ENCODE data around the gene BARHL1.

The BARHL1 gene

DNA sequence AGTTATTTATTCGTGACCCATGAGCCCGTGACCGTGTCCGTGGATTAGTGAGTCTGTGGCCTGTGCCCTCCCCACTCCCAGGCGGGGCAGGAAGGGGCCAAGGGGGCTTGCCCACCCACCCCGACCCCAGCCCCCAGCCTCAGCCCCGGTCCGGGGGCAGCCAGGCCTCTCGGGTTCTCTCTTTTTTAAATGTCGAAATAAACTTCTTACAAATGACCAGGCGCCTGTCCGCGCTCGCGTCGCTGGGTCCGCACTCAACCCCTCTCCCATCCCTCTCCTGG is 7.6 kb downstream of the BARHL1 start:
- no peak for DNase-seq (ENCODE audit: low read depth)
- H3K4me3 ChIP-seq (ENCODE audit: low read depth, low read length) = no peak overlapping the region
- TF ChIP-seq, protein P1, sequence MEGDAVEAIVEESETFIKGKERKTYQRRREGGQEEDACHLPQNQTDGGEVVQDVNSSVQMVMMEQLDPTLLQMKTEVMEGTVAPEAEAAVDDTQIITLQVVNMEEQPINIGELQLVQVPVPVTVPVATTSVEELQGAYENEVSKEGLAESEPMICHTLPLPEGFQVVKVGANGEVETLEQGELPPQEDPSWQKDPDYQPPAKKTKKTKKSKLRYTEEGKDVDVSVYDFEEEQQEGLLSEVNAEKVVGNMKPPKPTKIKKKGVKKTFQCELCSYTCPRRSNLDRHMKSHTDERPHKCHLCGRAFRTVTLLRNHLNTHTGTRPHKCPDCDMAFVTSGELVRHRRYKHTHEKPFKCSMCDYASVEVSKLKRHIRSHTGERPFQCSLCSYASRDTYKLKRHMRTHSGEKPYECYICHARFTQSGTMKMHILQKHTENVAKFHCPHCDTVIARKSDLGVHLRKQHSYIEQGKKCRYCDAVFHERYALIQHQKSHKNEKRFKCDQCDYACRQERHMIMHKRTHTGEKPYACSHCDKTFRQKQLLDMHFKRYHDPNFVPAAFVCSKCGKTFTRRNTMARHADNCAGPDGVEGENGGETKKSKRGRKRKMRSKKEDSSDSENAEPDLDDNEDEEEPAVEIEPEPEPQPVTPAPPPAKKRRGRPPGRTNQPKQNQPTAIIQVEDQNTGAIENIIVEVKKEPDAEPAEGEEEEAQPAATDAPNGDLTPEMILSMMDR (IDR thresholded peaks at IDR 0.05; ENCODE audit: control insufficient read depth, extremely low read depth, insufficient read depth) = no peak

DNA sequence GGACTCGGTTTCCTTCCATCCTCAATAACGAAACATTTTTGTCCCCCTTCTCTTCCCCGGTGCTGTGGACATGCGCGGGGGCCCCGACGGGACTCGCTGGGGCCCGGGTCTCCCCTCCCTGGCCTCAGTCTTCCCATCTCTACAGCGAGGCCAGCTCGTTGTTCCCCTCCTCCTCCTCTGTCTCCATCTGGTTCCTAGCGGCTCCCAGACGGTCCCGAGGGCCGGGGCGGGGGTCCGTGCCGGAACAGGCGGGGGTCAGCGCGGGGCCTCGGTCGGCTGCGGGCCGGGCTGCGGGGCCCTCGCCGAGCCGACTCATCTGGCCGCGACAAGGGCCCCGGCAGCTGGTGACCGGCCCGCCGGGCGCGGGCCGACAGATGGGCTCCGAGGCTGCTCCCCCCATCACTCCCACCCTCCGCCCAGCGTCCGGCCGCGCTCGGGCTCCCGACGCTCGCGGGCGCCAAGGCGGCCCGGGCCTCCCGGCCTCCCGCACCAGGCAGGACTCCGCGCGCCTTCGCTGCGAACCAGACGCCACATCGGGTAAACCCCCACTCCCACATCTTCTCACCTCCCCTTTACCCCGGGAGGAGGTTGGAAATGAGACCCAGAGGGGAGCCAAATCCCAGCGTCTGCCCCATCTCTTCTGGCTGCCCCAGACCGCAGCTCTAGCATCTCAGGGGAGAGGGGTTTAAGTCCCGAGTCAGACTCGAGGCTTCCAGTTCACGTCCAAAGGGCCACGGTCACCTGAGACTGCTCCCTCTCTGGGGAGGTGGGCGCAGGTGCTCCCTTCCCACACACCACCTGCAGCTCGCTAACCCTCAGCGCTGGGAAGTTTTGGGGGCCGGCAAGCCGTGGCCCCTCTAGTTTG is 8.1 kb downstream of the BARHL1 start:
- H3K4me3 ChIP-seq (ENCODE audit: low read depth, low read length) = no peak overlapping the region
- TF ChIP-seq, protein P1 (IDR thresholded peaks at IDR 0.05; ENCODE audit: control insufficient read depth, extremely low read depth, insufficient read depth) = no peak
- DNase-seq (ENCODE audit: low read depth) = no peak

DNA sequence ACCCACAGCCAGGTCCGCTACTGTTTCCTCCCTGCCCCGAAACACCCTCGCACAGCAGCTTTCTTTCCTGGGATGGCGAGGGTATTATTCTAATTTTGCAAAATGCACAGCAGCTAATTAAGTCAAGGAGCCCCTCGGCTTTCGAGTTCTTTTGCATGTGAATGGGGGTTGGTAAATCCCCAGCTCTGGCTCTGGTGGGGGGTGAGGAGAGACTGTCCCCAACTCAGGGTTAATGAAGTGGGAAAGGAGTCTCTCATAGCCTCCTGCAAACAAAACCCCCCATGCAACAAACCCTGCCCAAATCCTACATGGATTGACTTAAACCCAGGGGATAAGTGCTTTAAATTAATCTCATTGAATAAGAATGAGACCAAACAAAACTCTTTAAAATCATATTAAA is 8.8 kb downstream of the BARHL1 start:
- TF ChIP-seq, protein P1 (IDR thresholded peaks at IDR 0.05; ENCODE audit: control insufficient read depth, extremely low read depth, insufficient read depth) = no peak
- no peak for DNase-seq (ENCODE audit: low read depth)
- H3K4me3 ChIP-seq (ENCODE audit: low read depth, low read length) = no peak overlapping the region

DNA sequence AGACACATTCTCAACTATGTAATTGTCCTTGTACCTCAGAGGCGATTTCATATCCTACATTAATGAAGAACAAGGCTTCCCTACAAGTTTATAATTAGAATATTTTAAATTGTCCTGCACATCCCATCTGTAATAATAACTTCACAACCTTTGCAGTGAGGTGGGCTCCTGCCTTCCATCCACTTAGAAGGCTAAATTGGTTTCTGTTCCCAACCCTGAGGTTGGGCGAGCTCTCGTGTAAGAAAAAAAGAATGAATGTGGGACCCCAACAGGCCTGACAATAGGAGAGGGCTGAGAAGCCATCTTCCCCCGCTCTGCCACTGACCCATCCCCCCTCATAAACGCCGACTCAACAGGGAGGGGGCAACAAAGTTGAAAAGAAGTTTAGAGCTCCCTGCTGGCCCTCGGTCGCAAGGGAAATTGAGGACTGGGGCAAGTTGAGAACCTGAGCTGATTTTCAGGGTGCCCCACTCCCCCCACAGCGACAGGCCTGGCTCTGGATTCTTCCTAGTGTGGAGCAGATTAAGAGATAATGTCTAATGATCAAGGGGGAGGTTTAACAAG is 9.4 kb downstream of the BARHL1 start:
- DNase-seq (ENCODE audit: low read depth) = no peak
- TF ChIP-seq, protein P1 (IDR thresholded peaks at IDR 0.05; ENCODE audit: control insufficient read depth, extremely low read depth, insufficient read depth) = no peak
- no peak overlapping the region for H3K4me3 ChIP-seq (ENCODE audit: low read depth, low read length)

DNA sequence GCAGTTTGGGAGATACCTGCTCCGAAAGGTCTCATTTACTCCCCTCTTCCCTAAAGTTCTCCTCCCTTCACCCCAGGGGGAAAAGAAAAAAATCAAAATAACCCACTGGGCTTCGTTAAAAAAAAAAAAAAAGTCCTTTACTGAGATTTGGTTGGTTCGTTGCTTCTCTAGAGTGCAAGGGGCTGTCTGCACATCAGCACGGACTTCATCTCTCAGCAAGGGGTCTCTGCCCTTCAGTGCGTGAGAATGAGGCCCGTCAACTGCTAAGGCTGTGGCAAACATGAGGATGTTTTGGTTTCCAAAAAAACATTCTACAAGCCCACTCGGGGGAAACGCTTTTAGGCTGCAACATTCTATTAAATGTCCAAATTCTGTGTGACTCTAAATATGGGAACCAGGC is 10.0 kb downstream of the BARHL1 start:
- no peak for DNase-seq (ENCODE audit: low read depth)
- no peak overlapping the region for H3K4me3 ChIP-seq (ENCODE audit: low read depth, low read length)
- TF ChIP-seq, protein P1 (IDR thresholded peaks at IDR 0.05; ENCODE audit: control insufficient read depth, extremely low read depth, insufficient read depth) = no peak

DNA sequence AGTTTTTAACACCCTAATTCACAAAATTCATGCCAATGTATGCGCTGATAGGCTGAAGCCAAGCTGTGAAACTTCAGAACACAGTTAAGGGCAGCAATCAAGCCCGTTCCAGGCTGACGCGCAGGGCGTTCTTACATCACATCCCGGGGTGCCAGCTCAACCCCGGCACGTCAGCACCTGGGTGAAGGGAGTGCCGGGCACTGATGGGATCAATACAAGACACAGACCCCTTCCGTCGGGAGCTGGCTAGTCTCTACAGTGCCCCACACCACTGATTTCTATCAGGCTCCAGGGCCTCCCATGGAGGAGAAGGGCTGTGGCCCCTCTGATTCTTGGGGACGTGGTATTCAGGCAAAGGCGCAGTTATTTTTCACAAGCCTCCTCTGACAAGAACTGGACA is 12.0 kb downstream of the BARHL1 start:
- TF ChIP-seq, protein P1 (IDR thresholded peaks at IDR 0.05; ENCODE audit: control insufficient read depth, extremely low read depth, insufficient read depth) = no peak
- DNase-seq (ENCODE audit: low read depth) = no peak
- no peak overlapping the region for H3K4me3 ChIP-seq (ENCODE audit: low read depth, low read length)

DNA sequence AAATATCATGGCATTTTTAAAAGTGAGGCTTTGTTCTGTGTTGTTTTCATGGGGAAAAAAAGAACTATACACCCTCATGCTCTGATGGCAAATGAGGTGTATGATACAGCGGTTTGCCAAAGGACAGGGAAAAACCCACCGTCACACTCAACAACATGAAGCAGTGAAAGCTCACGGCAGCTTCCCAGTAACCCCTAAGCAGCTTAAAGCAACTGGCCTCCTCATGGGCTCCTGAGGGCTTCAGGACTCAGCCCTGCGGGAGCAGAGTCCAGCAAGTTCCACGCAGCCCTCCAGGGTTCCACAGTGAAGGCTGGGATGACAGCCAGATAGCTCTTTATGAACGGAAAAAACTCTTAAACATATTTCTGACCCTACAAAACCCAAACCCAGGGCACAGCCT is 12.9 kb downstream of the BARHL1 start:
- TF ChIP-seq, protein P1 (IDR thresholded peaks at IDR 0.05; ENCODE audit: control insufficient read depth, extremely low read depth, insufficient read depth) = no peak
- no peak overlapping the region for H3K4me3 ChIP-seq (ENCODE audit: low read depth, low read length)
- DNase-seq (ENCODE audit: low read depth) = no peak

All from LNCaP clone FGC (cell line).